Osteoblast (primary cell): ENCODE measurements around the gene PUS7L. TPM values are rescaled to one million over a fixed set of nuclear protein-coding genes. Genes with fewer than 3 reads are reported as not detected.
"Not testable (repeated sequence)": the region's sequence is repeated elsewhere in the genome, so short reads cannot be mapped to it uniquely, and the experiment has no call there.

Source experiments
- DNase-seq: peaks from one replicate; pipeline ENCODE4 v3.0.0; 2011; ENCODE audit warnings: low spot score, mixed read lengths; ENCODE audit not compliant: insufficient read length; ENCODE audit errors: missing footprints
- H2AFZ ChIP-seq: 2 replicates; pipeline ENCODE4 v1.6.0; 2011; ENCODE audit warnings: mild to moderate bottlenecking, low read length
- H3K27ac ChIP-seq: 2 replicates; pipeline ENCODE4 v1.5.1; 2011; ENCODE audit warnings: mild to moderate bottlenecking, low read depth, low read length, moderate library complexity
- H3K27me3 ChIP-seq: 2 replicates; pipeline ENCODE4 v1.6.0; 2012; ENCODE audit warnings: mild to moderate bottlenecking, control low read depth, inconsistent platforms, low read length, moderate library complexity; ENCODE audit not compliant: insufficient read depth
- H3K36me3 ChIP-seq: 2 replicates; pipeline ENCODE4 v1.5.1; 2011; ENCODE audit warnings: mild to moderate bottlenecking, low read length, control low read depth, moderate library complexity; ENCODE audit not compliant: insufficient read depth
- H3K4me1 ChIP-seq: 2 replicates; pipeline ENCODE4 v1.5.1; 2011; ENCODE audit warnings: mild to moderate bottlenecking, low read length, control low read depth, moderate library complexity; ENCODE audit not compliant: insufficient read depth
- H3K4me2 ChIP-seq: 2 replicates; pipeline ENCODE4 v1.6.0; 2011; ENCODE audit warnings: mild to moderate bottlenecking, low read length; ENCODE audit not compliant: insufficient read depth
- H3K4me3 ChIP-seq: fragments of 200-600 bp; sonication (generic); 3 replicates; pipeline ENCODE4 v1.5.1; 2012; ENCODE audit warnings: mild to moderate bottlenecking, low read length, inconsistent platforms; ENCODE audit not compliant: insufficient read depth
- H3K79me2 ChIP-seq: 2 replicates; pipeline ENCODE4 v1.6.0; 2012; ENCODE audit warnings: mild to moderate bottlenecking, low read length, control low read depth, inconsistent platforms; ENCODE audit not compliant: insufficient read depth
- H3K9me3 ChIP-seq: 2 replicates; pipeline ENCODE4 v1.5.1; 2011; ENCODE audit warnings: low read depth, low read length, control low read depth
- H4K20me1 ChIP-seq: 2 replicates; pipeline ENCODE4 v1.6.0; 2012; ENCODE audit warnings: mild to moderate bottlenecking, low read length, control low read depth; ENCODE audit not compliant: insufficient read depth
- total RNA-seq: library from RNA; depleted of rRNA; stranded (reverse); fragments of >200 nt; gene quantifications from 2 replicates; pipeline ENCODE4 v1.2.3, GENCODE V29; 2012
- TF ChIP-seq, protein P1 (sequence below): IDR thresholded peaks from 2 replicates; pipeline ENCODE4 v1.5.1; 2011; ENCODE audit warnings: mild to moderate bottlenecking, low read depth, low read length, moderate library complexity; ENCODE audit errors: extremely low read depth

PUS7L gene
- total RNA-seq, 1 donor = 20.6 TPM

- Histone ChIP-seq H2AFZ (no peak overlapping the region), H3K79me2 (peaks cover 40% of the 10 kb centered on the region), H3K4me1 (peaks cover 27% of the 10 kb centered on the region), H3K9me3 (no peaks in the 10 kb centered on the region), H3K4me2 (peak overlapping the region; percentile 5), H3K36me3 (no peaks in the 10 kb centered on the region), H3K4me3 (no peak overlapping the region), H4K20me1 (no peaks in the 10 kb centered on the region), H3K27ac (no peak overlapping the region), H3K27me3 (no peaks in the 10 kb centered on the region)
- no peak for DNase-seq
- TF ChIP-seq, protein P1, sequence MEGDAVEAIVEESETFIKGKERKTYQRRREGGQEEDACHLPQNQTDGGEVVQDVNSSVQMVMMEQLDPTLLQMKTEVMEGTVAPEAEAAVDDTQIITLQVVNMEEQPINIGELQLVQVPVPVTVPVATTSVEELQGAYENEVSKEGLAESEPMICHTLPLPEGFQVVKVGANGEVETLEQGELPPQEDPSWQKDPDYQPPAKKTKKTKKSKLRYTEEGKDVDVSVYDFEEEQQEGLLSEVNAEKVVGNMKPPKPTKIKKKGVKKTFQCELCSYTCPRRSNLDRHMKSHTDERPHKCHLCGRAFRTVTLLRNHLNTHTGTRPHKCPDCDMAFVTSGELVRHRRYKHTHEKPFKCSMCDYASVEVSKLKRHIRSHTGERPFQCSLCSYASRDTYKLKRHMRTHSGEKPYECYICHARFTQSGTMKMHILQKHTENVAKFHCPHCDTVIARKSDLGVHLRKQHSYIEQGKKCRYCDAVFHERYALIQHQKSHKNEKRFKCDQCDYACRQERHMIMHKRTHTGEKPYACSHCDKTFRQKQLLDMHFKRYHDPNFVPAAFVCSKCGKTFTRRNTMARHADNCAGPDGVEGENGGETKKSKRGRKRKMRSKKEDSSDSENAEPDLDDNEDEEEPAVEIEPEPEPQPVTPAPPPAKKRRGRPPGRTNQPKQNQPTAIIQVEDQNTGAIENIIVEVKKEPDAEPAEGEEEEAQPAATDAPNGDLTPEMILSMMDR = no peak
Observed at GRCh38 chr12:43761500-43761899, 2.9 kb upstream of the PUS7L start.

DNA sequence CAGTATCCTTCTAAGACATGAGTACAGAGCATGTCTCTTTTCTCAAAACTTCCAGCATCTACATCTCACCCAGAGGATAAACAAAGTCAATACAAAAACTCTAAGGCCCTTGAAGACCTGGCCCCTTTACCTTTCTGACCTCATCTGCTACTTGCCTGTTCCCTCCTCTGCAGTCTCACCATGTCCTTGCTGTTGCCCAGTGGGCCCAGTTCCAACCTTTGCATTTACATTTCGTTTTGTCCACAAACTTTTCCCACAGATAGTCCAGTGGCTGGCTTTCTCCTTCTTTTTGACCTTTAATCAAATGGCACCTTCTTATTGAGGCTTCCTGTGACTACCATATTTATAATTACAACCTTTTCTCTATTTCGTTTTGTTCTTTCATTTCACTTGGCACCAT lies 1.8 kb upstream of the PUS7L start:
- no peak overlapping the region for H2AFZ ChIP-seq
- no peaks in the 10 kb centered on the region for H4K20me1 ChIP-seq
- TF ChIP-seq, protein P1 = no peak
- H3K4me2 ChIP-seq = peak overlapping the region; percentile 72
- H3K36me3 ChIP-seq = no peaks in the 10 kb centered on the region
- H3K27me3 ChIP-seq = no peaks in the 10 kb centered on the region
- no peak for DNase-seq
- no peak overlapping the region for H3K27ac ChIP-seq
- H3K4me3 ChIP-seq = peak overlapping the region; percentile 90
- H3K79me2 ChIP-seq = peaks cover 47% of the 10 kb centered on the region
- no peaks in the 10 kb centered on the region for H3K9me3 ChIP-seq
- peaks cover 24% of the 10 kb centered on the region for H3K4me1 ChIP-seq

- Histone ChIP-seq H3K4me1 (peaks cover 24% of the 10 kb centered on the region), H3K27me3 (no peaks in the 10 kb centered on the region), H3K4me3 (peak overlapping the region; percentile 90), H3K4me2 (peak overlapping the region; percentile 98), H3K27ac (peak overlapping the region; percentile 85), H3K9me3 (no peaks in the 10 kb centered on the region), H2AFZ (peak overlapping the region; percentile 92), H4K20me1 (no peaks in the 10 kb centered on the region), H3K36me3 (peaks cover 15% of the 10 kb centered on the region), H3K79me2 (peaks cover 56% of the 10 kb centered on the region)
- peak; percentile 81 for DNase-seq
- TF ChIP-seq, protein P1 = no peak
Observed at GRCh38 chr12:43758247-43758727, 303 bp downstream of the PUS7L start.

GRCh38 chr12:43754015-43754414 lies 4.6 kb downstream of the PUS7L start:
- no peak overlapping the region for H3K27ac ChIP-seq
- H3K36me3 ChIP-seq = peaks cover 19% of the 10 kb centered on the region
- no peak overlapping the region for H3K4me3 ChIP-seq
- no peak overlapping the region for H2AFZ ChIP-seq
- no peaks in the 10 kb centered on the region for H3K9me3 ChIP-seq
- H3K27me3 ChIP-seq = no peaks in the 10 kb centered on the region
- TF ChIP-seq, protein P1 = no peak
- peaks cover 9% of the 10 kb centered on the region for H3K4me1 ChIP-seq
- peak overlapping the region; percentile 18 for H3K4me2 ChIP-seq
- DNase-seq = no peak
- no peaks in the 10 kb centered on the region for H4K20me1 ChIP-seq
- H3K79me2 ChIP-seq = peaks cover 49% of the 10 kb centered on the region

DNA sequence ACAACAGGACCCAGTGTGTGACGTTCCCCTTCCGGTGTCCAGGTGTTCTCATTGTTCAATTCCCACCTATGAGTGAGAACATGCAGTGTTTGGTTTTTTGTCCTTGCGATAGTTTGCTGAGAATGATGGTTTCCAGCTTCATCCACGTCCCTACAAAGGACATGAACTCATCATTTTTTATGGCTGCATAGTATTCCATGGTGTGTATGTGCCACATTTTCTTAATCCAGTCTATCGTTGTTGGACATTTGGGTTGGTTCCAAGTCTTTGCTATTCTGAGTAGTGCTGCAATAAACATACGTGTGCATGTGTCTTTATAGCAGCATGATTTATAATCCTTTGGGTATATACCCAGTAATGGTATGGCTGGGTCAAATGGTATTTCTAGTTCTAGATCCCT lies 7.2 kb downstream of the PUS7L start:
- not testable (repeated sequence) for H2AFZ ChIP-seq, H3K27ac ChIP-seq, H3K4me3 ChIP-seq, H3K4me1 ChIP-seq, DNase-seq, H4K20me1 ChIP-seq, H3K27me3 ChIP-seq, H3K4me2 ChIP-seq, H3K9me3 ChIP-seq
- peaks cover 28% of the 10 kb centered on the region for H3K79me2 ChIP-seq
- H3K36me3 ChIP-seq = peaks cover 19% of the 10 kb centered on the region
